Endothelial cell of umbilical vein (primary cell): ENCODE results near the gene KCMF1. TPM values are rescaled to one million over a fixed set of nuclear protein-coding genes. Genes with fewer than 3 reads are reported as not detected.

Source experiments
- BruUV-seq: library from RNA; stranded (reverse); fragments of 400-500 nt; replicated peaks from 2 replicates; lab custom pipeline; 2021; lab: Mats Ljungman, UMichigan
- CTCF ChIA-PET: fragments of 300-600, 350-600 bp; sonication (Branson Sonifier 250); formaldehyde crosslinking; loops from one replicate; lab custom pipeline; 2021; ENCODE audit warnings: antibody characterized with exemption, inconsistent platforms; lab: Charles Lee
- POLR2A ChIA-PET: fragments of 300-600, 350-600 bp; sonication (Branson Sonifier 250); formaldehyde crosslinking; loops from one replicate; lab custom pipeline; 2021; ENCODE audit warnings: antibody characterized with exemption, inconsistent platforms; lab: Charles Lee
- DNase-seq: peaks from one replicate; pipeline ENCODE4 v3.0.0-alpha.2; 2011; ENCODE audit warnings: low read depth, low spot score
- FAIRE-seq: peaks from 2 replicates; lab custom pipeline; 2011; peaks lifted over from hg19 to GRCh38; lab: Jason Lieb, UNC
- H2AFZ ChIP-seq: 2 replicates; pipeline ENCODE4 v1.6.0; 2012; ENCODE audit warnings: low read depth, low read length, control low read depth, inconsistent platforms
- H3K27ac ChIP-seq: 2 replicates; pipeline ENCODE4 v1.5.1; 2011; ENCODE audit warnings: low read depth, mild to moderate bottlenecking, control low read depth, low read length, moderate library complexity; ENCODE audit not compliant: insufficient read depth
- H3K27me3 ChIP-seq, 2 experiments: 2 replicates each; pipeline versions ENCODE4 v1.6.0 to v1.6.1; 2011; ENCODE audit warnings: low read length in 2 of 2, mixed read lengths in 1 of 2; ENCODE audit not compliant: control insufficient read depth in 2 of 2, insufficient read depth in 2 of 2
- H3K36me3 ChIP-seq, 2 experiments: 2 replicates in 1 of 2; 3 replicates in 1 of 2; pipeline ENCODE4 v1.5.1; 2011; ENCODE audit warnings: low read length in 2 of 2, mild to moderate bottlenecking in 1 of 2, moderate library complexity in 1 of 2; ENCODE audit not compliant: control insufficient read depth in 2 of 2, insufficient read depth in 2 of 2; ENCODE audit errors: extremely low read depth in 1 of 2
- H3K4me1 ChIP-seq: 3 replicates; pipeline ENCODE4 v1.5.1; 2011; ENCODE audit warnings: mild to moderate bottlenecking, low read length; ENCODE audit not compliant: control insufficient read depth, insufficient read depth; ENCODE audit errors: extremely low read depth
- H3K4me2 ChIP-seq: 2 replicates; pipeline ENCODE4 v1.6.1; 2011; ENCODE audit warnings: low read length, control low read depth, mixed read lengths; ENCODE audit not compliant: insufficient read depth
- H3K4me3 ChIP-seq, 3 experiments: fragments of 200-600 bp in 1 of 3; sonication (generic), shearing (Covaris generic) in 1 of 3; replicated peaks in 1 of 3; 2 replicates each; pipeline ENCODE4 v1.5.1; 2011 to 2016; ENCODE audit warnings: control low read depth in 3 of 3, low read length in 3 of 3, mild to moderate bottlenecking in 2 of 3, inconsistent platforms in 1 of 3, low read depth in 1 of 3, moderate library complexity in 1 of 3; ENCODE audit not compliant: insufficient read depth in 1 of 3
- H3K79me2 ChIP-seq: 2 replicates; pipeline ENCODE4 v1.6.0; 2012; ENCODE audit warnings: low read length, inconsistent platforms; ENCODE audit not compliant: control insufficient read depth, insufficient read depth
- H3K9ac ChIP-seq: replicated peaks from 2 replicates; pipeline ENCODE3; 2011; ENCODE audit warnings: low read length, control low read depth; ENCODE audit not compliant: insufficient read depth; ENCODE audit errors: extremely low read depth
- H3K9me1 ChIP-seq: replicated peaks from 3 replicates; pipeline ENCODE4 v1.6.0; 2011; ENCODE audit warnings: mild to moderate bottlenecking, low read length; ENCODE audit not compliant: control insufficient read depth, insufficient read depth; ENCODE audit errors: extremely low read depth
- H3K9me3 ChIP-seq: replicated peaks from 2 replicates; pipeline ENCODE4 v1.5.1; 2012; ENCODE audit warnings: low read length, inconsistent platforms; ENCODE audit not compliant: control insufficient read depth, insufficient read depth
- H4K20me1 ChIP-seq: replicated peaks from 2 replicates; pipeline ENCODE3; 2011; ENCODE audit warnings: mild to moderate bottlenecking, low read length; ENCODE audit not compliant: control insufficient read depth, insufficient read depth; ENCODE audit errors: extremely low read depth
- EZH2 ChIP-seq: IDR thresholded peaks from 2 replicates; pipeline ENCODE4 v1.6.1; 2012; ENCODE audit warnings: borderline replicate concordance, low read depth, mild to moderate bottlenecking, moderate library complexity, low read length, inconsistent platforms; ENCODE audit not compliant: severe bottlenecking
- FOS ChIP-seq: IDR thresholded peaks from 2 replicates; pipeline ENCODE4 v1.6.1; 2011; ENCODE audit warnings: mild to moderate bottlenecking, low read length, moderate library complexity, borderline replicate concordance; ENCODE audit not compliant: insufficient read depth
- GATA2 ChIP-seq: IDR thresholded peaks from 2 replicates; pipeline ENCODE4 v1.7.0; 2011; ENCODE audit warnings: low read depth, mild to moderate bottlenecking, moderate library complexity, mixed read lengths, low read length; ENCODE audit not compliant: insufficient read length, insufficient read depth
- POLR2A ChIP-seq: IDR thresholded peaks from 2 replicates; pipeline ENCODE4 v1.6.1; 2012; ENCODE audit warnings: low read depth, mild to moderate bottlenecking, control low read depth, low read length
- dilution Hi-C: fragments of 300-500 bp; cut with MboI; formaldehyde crosslinking; loops from one replicate; pipeline ENCODE4 v1.15.0; 2019; ENCODE audit warnings: low sequenced_read_pairs; ENCODE audit not compliant: extremely low pct_ligation_motif_present
- intact Hi-C: fragments of 100-400 bp; cut with micrococcal nuclease; formaldehyde crosslinking; loops from one replicate; pipeline ENCODE4 v1.10.0; 2022
- polyA plus RNA-seq, 4 experiments: library from polyadenylated mRNA; depleted of rRNA in 3 of 4; stranded (reverse) in 3 of 4; unstranded in 1 of 4; fragments of >200 nt; gene quantifications; 2 replicates each; pipeline versions ENCODE4 v1.2.1 to v1.2.3, GENCODE V29; 2011 to 2012; ENCODE audit warnings: missing spikeins in 1 of 4
- total RNA-seq: library from RNA; stranded (reverse); gene quantifications from 2 replicates; pipeline ENCODE4 v1.2.3, GENCODE V29; 2021
- TF ChIP-seq, protein P1 (sequence below): IDR thresholded peaks from 2 replicates; pipeline ENCODE4 v1.6.1; 2011; ENCODE audit not compliant: insufficient read depth, insufficient read length
- TF ChIP-seq, protein P2 (sequence below), 2 donors: IDR thresholded peaks; 1 replicate in 1 of 2; 2 replicates in 1 of 2; pipeline ENCODE4 v1.5.1; 2011; ENCODE audit warnings: low read length in 2 of 2, mild to moderate bottlenecking in 2 of 2, moderate library complexity in 2 of 2, control low read depth in 1 of 2, inconsistent platforms in 1 of 2, low read depth in 1 of 2; ENCODE audit not compliant: insufficient read depth in 1 of 2; ENCODE audit errors: extremely low read depth in 1 of 2

The KCMF1 gene
- total and polyA plus RNA-seq, 2 donors (not counting 3 experiments of a cell fraction or from before 2014, with no cell fraction given) = 49.3 to 78.4 TPM

DNA sequence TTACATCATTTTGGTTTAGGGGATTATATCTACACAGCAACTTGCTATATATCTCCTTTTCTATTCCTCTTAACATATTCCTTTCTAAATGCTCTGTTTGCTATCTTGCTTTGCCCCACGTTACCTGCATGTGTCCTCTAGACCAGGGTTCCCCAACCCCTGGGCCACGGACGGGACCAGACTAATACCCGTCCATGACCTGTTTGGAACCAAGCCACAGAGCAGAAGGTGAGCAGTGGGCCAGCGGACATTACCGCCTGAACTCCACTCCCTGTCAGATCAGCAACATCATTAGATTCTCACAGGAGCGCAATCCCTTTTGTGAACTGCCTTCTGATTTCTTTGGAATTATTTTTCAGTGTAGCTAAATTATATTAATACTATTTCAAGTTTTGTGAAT, 66.7 kb downstream of the KCMF1 start:
- CTCF ChIA-PET = no interaction called here

DNA sequence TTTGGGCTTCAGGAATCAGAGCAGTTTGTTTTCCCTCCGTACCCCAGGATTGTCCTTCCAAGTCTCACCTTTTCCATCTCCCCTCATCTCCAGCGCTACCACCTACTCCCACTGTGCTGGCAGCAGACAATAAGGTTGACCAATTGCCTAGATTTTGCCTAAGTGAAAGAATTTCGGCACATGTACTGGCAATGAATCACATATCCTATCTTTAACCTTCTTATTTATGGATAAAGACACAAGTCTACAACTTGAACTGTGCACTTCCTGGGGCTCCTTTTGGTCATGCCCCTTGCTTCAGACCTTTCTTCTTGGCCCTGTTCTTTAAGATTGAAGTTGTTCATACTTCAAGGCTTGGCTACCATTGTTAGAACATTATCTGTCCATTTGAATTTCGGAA, 71.4 kb downstream of the KCMF1 start:
- H3K4me1 ChIP-seq = peaks cover 13% of the 10 kb centered on the region
- peaks cover 6% of the 10 kb centered on the region for H4K20me1 ChIP-seq
- TF ChIP-seq GATA2 (no peak), POLR2A (no peak), FOS (peak; percentile 48)
- TF ChIP-seq, protein P1, sequence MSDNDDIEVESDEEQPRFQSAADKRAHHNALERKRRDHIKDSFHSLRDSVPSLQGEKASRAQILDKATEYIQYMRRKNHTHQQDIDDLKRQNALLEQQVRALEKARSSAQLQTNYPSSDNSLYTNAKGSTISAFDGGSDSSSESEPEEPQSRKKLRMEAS = no peak
- TF ChIP-seq, protein P2, sequence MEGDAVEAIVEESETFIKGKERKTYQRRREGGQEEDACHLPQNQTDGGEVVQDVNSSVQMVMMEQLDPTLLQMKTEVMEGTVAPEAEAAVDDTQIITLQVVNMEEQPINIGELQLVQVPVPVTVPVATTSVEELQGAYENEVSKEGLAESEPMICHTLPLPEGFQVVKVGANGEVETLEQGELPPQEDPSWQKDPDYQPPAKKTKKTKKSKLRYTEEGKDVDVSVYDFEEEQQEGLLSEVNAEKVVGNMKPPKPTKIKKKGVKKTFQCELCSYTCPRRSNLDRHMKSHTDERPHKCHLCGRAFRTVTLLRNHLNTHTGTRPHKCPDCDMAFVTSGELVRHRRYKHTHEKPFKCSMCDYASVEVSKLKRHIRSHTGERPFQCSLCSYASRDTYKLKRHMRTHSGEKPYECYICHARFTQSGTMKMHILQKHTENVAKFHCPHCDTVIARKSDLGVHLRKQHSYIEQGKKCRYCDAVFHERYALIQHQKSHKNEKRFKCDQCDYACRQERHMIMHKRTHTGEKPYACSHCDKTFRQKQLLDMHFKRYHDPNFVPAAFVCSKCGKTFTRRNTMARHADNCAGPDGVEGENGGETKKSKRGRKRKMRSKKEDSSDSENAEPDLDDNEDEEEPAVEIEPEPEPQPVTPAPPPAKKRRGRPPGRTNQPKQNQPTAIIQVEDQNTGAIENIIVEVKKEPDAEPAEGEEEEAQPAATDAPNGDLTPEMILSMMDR (IDR thresholded peaks at IDR 0.05; ENCODE audit: extremely low read depth in 1 of 2, insufficient read depth in 1 of 2, low read depth in 1 of 2, low read length in 2 of 2) = no peak
- peak overlapping the region; percentile 12 for H3K27ac ChIP-seq
- FAIRE-seq (no peak), DNase-seq (peak; percentile 21)
- H3K36me3 ChIP-seq = peaks cover 4 to 7% of the 10 kb centered on the region in 2 experiments
- no peaks in the 10 kb centered on the region for H3K9me3 ChIP-seq
- no peaks in the 10 kb centered on the region for H3K9me1 ChIP-seq
- dilution Hi-C loops (no loop called here), intact Hi-C loops (no loop called here)
- H3K79me2 ChIP-seq = peaks cover 17% of the 10 kb centered on the region
- BruUV-seq = no TSS peak
- ChIA-PET CTCF (interaction anchor here (1.3 to 2.1 kb wide), 4 partner anchors 13 to 258 kb away, joined by 3 to 9 read pairs (median 6); no protein-coding TSS in a partner anchor), POLR2A (no interaction called here)
- H3K4me3 ChIP-seq = no peak overlapping the region
- no peak overlapping the region for H2AFZ ChIP-seq
- peak overlapping the region; percentile 41 for H3K4me2 ChIP-seq
- H3K9ac ChIP-seq = no peak overlapping the region
- H3K27me3 ChIP-seq = no peaks in the 10 kb centered on the region

More for the DNA sequence above, 66.7 kb downstream of the KCMF1 start:
- H2AFZ ChIP-seq = no peak overlapping the region
- no peak overlapping the region for H3K4me2 ChIP-seq
- BruUV-seq = no TSS peak
- TF ChIP-seq EZH2 = no peak
- no peak for TF ChIP-seq GATA2
- peaks cover 21% of the 10 kb centered on the region for H3K79me2 ChIP-seq
- H3K4me3 ChIP-seq = no peak overlapping the region
- dilution Hi-C loops = no loop called here
- DNase-seq (no peak), FAIRE-seq (no peak)
- H3K4me1 ChIP-seq = peaks cover 10% of the 10 kb centered on the region
- peaks cover 8 to 11% of the 10 kb centered on the region in 2 experiments for H3K36me3 ChIP-seq
- no peaks in the 10 kb centered on the region for H3K9me1 ChIP-seq
- POLR2A ChIA-PET = no interaction called here
- H3K27ac ChIP-seq = no peak overlapping the region
- peaks cover 13% of the 10 kb centered on the region for H4K20me1 ChIP-seq
- intact Hi-C loops = no loop called here
- H3K9ac ChIP-seq = no peak overlapping the region
- H3K27me3 ChIP-seq = no peaks in the 10 kb centered on the region
- no peaks in the 10 kb centered on the region for H3K9me3 ChIP-seq
